Measurements from ENCODE around the gene CDK5RAP1. TPM values are rescaled to one million over a fixed set of nuclear protein-coding genes. Genes with fewer than 3 reads are reported as not detected.

CDK5RAP1 gene
- total and polyA plus RNA-seq, 9 of the 15 experiments (the other 6 are each of a cell fraction or from before 2014, with no cell fraction given) = 41.6 to 127 (median 58.3) TPM

- TF ChIP-seq ZNF121 (CRISPR knock-in tag; conservative IDR thresholded peaks at IDR 0.05) (peak; percentile 98), CREB5 (CRISPR knock-in tag; IDR thresholded peaks at IDR 0.05) (no peak)
Observed at GRCh38 chr20:33338467-33339258, 62.7 kb downstream of the CDK5RAP1 start (continued).

GRCh38 chr20:33337531-33338165 lies 63.7 kb downstream of the CDK5RAP1 start:
- no peak overlapping the region for H3K9ac ChIP-seq (ENCODE audit: insufficient read depth in 1 of 2, low read depth in 2 of 2, low read length in 2 of 2)
- TF ChIP-seq ZEB2 (IDR thresholded peaks at IDR 0.05) (no peak), NFATC3 (IDR thresholded peaks at IDR 0.05) (no peak), XRCC5 (IDR thresholded peaks at IDR 0.05; ENCODE audit: low read depth, low read length) (no peak), ZNF134 (CRISPR knock-in tag; conservative IDR thresholded peaks at IDR 0.05) (no peak), FUS (optimal IDR thresholded peaks at IDR 0.05; ENCODE audit: low read depth, low read length) (no peak), CHCHD3 (CRISPR knock-in tag; IDR thresholded peaks at IDR 0.05) (no peak), ZBTB1 (CRISPR knock-in tag; IDR thresholded peaks at IDR 0.05; ENCODE audit: borderline replicate concordance, low read depth) (no peak), TFAM (CRISPR knock-in tag; conservative IDR thresholded peaks at IDR 0.05) (no peak), ZNF165 (CRISPR knock-in tag; IDR thresholded peaks at IDR 0.05; ENCODE audit: borderline replicate concordance) (no peak), ZNF24 (IDR thresholded peaks at IDR 0.05) (no peak), TCF15 (CRISPR knock-in tag; IDR thresholded peaks at IDR 0.05) (no peak), TARDBP (IDR thresholded peaks at IDR 0.05) (no peak), TFE3 (CRISPR knock-in tag; IDR thresholded peaks at IDR 0.05) (no peak), SUPT5H (IDR thresholded peaks at IDR 0.05) (no peak)

More at GRCh38 chr20:33337531-33338165, 63.7 kb downstream of the CDK5RAP1 start:
- no peak for DNase-seq (ENCODE audit: extremely low read depth in 1 of 4, low spot score in 3 of 4)
- Histone ChIP-seq H3K9me3 (replicated peaks; ENCODE audit: control insufficient read depth, insufficient read depth, low read depth, low read length) (no peaks in the 10 kb centered on the region), H3K4me1 (replicated peaks in 1 of 2; ENCODE audit: control insufficient read depth in 2 of 2, insufficient read depth in 2 of 2, low read length in 2 of 2) (peaks cover 10 to 16% of the 10 kb centered on the region in 2 experiments; a peak in 4 of 5 replicates), H3K4me2 (ENCODE audit: insufficient read depth, low read length) (no peak overlapping the region), H3K27me3 (ENCODE audit: control insufficient read depth in 2 of 2, insufficient read depth in 2 of 2, low read length in 2 of 2) (peaks cover 0 to 18% of the 10 kb centered on the region in 2 experiments; a peak in 2 of 5 replicates), H3K79me2 (ENCODE audit: control insufficient read depth, insufficient read depth, low read length) (no peaks in the 10 kb centered on the region), H3K4me3 (no peak overlapping the region), H4K20me1 (replicated peaks; ENCODE audit: control insufficient read depth, insufficient read depth, low read length) (peaks cover 3% of the 10 kb centered on the region; the same call in 1 of the 2 replicates), H3K27ac (ENCODE audit: extremely low read depth, low read depth, low read length) (no peak overlapping the region), H3K9me1 (ENCODE audit: control insufficient read depth, insufficient read depth, low read length) (peaks cover 3% of the 10 kb centered on the region), H2AFZ (ENCODE audit: low read depth, low read length) (no peak overlapping the region), H3K36me3 (ENCODE audit: control insufficient read depth, insufficient read depth, low read length) (no peaks in the 10 kb centered on the region)
- in situ Hi-C loops (cut with MboI) = no loop called here
- ATAC-seq = no peak
- POLR2A ChIA-PET = no interaction called here
- BruUV-seq (replicated peaks) = no TSS peak
- CTCF ChIA-PET (ENCODE audit: low intra/inter-chr PET ratio) = no interaction called here
- WGBS (ENCODE audit: insufficient coverage, low coverage, missing lambda C conversion rate) = 52% methylated on average over 6 of the region's 6 CpGs
- intact Hi-C loops (cut with micrococcal nuclease) = no loop called here
- no peak for FAIRE-seq
